Epithelial cell of esophagus (primary cell): Measurements from ENCODE around the gene NSDHL.
A peak's percentile ranks its signal among the peaks of the same experiment; 100 is the strongest.

ENCODE experiments used
- DNase-seq: peaks from one replicate; pipeline ENCODE4 v3.0.0; 2010; ENCODE audit warnings: low read depth
- H3K4me3 ChIP-seq: 2 replicates; pipeline ENCODE4 v1.5.1; 2011; ENCODE audit warnings: mild to moderate bottlenecking, low read length, control low read depth
- CTCF ChIP-seq: IDR thresholded peaks from 2 replicates; pipeline ENCODE4 v1.5.1; 2011; ENCODE audit warnings: low read depth, mild to moderate bottlenecking, low read length, control low read depth, inconsistent platforms; ENCODE audit not compliant: insufficient read depth; ENCODE audit errors: missing control alignments

NSDHL gene

GRCh38 chrX:152876931-152877840 is 46.3 kb downstream of the NSDHL start:
- DNase-seq = peak; percentile 82
- no peak for TF ChIP-seq CTCF
- H3K4me3 ChIP-seq = no peak overlapping the region

DNA sequence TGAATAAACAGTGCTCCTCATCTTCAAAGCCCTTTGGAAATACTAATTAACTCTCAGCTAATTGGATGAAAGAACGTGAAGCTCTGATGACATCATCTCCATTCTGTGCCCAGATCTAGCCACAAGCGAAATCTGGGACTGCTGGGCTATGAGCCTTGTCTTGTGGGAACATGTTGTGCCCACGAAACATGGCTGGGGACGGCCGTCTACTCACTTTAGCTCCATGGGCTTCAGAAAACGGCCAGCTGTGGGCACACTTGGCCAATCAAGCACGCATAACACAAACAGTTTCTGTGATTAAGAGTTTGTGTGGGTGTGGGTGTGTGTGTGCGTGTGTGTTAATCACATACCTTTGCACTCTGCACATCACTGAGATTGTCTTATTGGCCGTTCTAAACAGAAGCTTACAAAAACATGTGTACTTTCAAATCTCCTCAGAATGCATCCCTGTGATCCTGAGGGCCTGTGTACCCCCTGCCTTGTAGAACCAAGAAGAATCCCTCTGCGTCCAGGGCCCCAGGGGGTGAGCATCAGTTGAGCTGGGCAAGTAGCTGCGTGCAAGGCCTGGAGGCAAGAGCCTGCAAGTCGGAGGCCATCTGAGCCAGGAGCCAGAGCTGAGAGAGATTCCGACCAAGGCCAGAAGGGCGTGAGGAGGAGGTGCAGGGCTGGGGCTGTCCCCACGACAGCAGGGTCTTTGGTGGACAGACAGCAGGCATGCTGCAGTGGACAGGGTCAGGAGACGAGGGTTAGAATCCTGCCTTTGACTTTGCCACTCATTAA is 48.3 kb downstream of the NSDHL start:
- TF ChIP-seq CTCF = peak; percentile 19
- H3K4me3 ChIP-seq = no peak overlapping the region
- peak; percentile 91 for DNase-seq

DNA sequence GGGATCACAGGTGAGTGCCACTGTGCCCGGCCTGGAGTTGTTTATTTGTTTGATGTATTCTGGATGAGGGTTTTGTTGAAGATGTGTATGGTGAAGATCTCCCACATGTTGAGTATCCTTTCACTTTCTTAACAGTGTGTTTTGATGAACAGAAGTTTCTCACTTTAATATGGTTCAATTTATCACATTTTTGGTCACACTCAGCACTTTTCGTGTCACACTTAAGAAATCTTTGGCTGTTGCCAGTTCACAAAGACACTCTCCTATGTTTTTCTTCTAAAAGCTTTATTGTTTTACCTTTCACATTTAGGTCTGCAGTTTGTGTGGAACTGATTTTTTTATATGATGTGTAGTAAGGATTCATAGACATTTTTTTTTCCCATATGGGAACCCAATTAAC is 50.4 kb downstream of the NSDHL start:
- no peak for DNase-seq
- TF ChIP-seq CTCF = no peak
- H3K4me3 ChIP-seq = no peak overlapping the region

- no peak overlapping the region for H3K4me3 ChIP-seq
- TF ChIP-seq CTCF = no peak
- no peak for DNase-seq
Measured at GRCh38 chrX:152884171-152884570, 53.3 kb downstream of the NSDHL start.

DNA sequence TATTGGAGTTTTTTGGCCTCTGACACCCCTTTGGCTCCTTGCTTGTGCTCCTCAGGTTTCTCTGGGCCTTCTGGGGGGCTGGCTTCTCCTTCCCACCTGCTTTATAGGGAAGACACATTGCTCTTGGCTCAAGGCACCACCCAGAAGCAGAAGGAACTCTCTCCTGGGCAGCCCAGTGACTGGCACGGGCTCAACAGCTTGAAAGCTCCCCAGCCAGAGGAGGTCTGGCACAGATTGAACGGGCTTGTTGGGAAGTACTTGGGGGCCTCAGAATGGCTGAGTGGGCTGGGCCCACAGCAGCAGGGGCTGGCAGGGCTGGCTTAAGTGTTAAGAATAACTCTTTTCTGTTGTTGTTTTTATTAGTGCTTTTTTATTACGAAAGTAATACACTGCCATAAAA is 55.9 kb downstream of the NSDHL start:
- no peak overlapping the region for H3K4me3 ChIP-seq
- DNase-seq = no peak
- no peak for TF ChIP-seq CTCF

GRCh38 chrX:152892499-152892898 is 61.6 kb downstream of the NSDHL start:
- no peak for DNase-seq
- no peak overlapping the region for H3K4me3 ChIP-seq
- TF ChIP-seq CTCF = no peak
